Skin of body (tissue), 2 donors: ENCODE results near the gene FANK1. TPM values are rescaled to one million over a fixed set of nuclear protein-coding genes. Genes with fewer than 3 reads are reported as not detected.

Experiments used
- DNase-seq: peaks from one replicate; lab custom pipeline; 2025; lab: John Stamatoyannopoulos, UW
- total RNA-seq: library from RNA; depleted of rRNA; stranded (reverse); fragments of >200 nt; gene quantifications from one replicate; pipeline ENCODE4 v1.2.3, GENCODE V29; 2014

The FANK1 gene, protein sequence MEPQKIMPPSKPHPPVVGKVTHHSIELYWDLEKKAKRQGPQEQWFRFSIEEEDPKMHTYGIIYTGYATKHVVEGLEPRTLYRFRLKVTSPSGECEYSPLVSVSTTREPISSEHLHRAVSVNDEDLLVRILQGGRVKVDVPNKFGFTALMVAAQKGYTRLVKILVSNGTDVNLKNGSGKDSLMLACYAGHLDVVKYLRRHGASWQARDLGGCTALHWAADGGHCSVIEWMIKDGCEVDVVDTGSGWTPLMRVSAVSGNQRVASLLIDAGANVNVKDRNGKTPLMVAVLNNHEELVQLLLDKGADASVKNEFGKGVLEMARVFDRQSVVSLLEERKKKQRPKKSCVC
- 3.1 TPM for total RNA-seq

GRCh38 chr10:125896088-125896934, at the start of gene FANK1:
Gene FANK1 (plus strand): TSS chr10:125896564. CDS start chr10:125896643, 79 bp downstream.
- DNase-seq, result peak; percentile 14

- DNase-seq, result no peak
Observed at GRCh38 chr10:125846894-125847293, 49.5 kb upstream of the FANK1 start.

DNA sequence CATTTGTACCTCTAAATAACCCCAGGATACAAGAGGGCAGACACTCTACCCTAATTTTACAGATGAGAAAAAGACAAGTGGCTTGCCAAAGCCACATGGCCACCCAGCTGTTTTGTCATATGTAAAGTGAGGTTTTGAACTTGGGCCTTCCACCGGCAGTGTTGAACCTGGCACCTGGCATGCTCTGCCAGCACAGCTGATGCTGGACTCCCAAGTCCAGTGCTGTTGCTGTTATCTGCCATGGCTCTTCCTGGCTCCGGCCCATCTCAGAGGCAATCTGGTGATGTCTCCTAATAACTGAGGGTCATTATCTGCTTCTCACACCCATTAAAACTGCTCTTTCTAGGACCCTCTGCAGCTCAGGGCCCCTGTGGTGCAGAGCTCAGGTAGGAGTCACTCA, 48.0 kb upstream of the FANK1 start:
- DNase-seq, result no peak

GRCh38 chr10:125848857-125849256, 47.5 kb upstream of the FANK1 start:
- no peak for DNase-seq

- no peak for DNase-seq
Observed at GRCh38 chr10:125849448-125849847, 46.9 kb upstream of the FANK1 start.

GRCh38 chr10:125850766-125851731, 45.3 kb upstream of the FANK1 start:
- DNase-seq, result no peak

DNA sequence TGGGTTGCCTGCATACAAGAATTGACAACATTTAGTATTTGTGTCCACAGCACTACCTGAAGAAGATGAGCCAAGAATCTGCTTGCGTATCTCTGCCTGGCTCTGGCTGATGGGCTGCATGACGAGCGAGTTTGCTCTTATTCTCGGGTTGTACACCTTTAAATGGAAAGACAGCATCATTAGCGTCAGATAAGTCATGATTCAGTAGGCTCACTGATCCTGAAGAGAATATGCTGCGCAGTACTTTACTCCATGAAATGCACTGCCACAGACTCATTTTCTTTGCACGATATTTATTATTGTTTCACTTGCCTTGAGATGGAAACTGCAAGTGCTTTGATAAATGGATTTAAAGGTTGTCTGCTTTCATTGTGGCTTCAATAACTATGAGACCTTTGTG, 43.9 kb upstream of the FANK1 start:
- no peak for DNase-seq

- no peak for DNase-seq
Observed at GRCh38 chr10:125857185-125857760, 39.1 kb upstream of the FANK1 start.

DNA sequence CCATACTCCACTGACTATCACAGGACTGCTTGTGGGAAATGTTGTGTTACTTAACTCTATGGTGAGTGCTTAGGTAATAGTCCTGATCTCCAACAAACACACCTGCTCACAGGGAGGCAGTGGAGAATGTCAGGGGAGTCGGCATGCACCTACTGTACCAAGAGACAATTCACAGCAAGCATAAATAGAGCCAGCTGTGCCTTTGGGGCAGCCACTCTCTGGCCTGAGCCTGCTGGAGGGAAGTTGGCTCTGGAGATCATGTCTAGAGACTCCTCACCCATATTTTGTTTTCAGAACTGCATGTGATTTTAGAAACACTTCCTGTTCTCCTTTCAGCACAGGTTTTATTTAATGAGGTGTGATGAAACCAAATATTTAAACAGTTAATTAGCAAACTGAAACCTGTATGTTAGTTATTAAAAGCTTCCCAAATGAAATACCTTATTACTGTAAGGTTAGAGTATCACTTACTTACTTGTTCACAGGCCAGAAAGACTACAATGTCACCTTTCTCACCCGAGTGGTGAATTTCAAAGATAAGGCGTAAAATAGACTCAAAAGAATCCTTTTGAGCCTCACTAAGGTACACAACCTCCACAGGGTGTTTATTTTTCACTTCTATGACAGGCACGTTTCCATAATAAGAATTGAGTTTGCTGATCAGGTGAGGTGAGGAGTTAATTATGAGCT, 37.1 kb upstream of the FANK1 start:
- DNase-seq, result no peak

GRCh38 chr10:125865120-125865519, 31.2 kb upstream of the FANK1 start:
- no peak for DNase-seq

- no peak for DNase-seq
Observed at GRCh38 chr10:125866421-125867029, 29.8 kb upstream of the FANK1 start.

DNA sequence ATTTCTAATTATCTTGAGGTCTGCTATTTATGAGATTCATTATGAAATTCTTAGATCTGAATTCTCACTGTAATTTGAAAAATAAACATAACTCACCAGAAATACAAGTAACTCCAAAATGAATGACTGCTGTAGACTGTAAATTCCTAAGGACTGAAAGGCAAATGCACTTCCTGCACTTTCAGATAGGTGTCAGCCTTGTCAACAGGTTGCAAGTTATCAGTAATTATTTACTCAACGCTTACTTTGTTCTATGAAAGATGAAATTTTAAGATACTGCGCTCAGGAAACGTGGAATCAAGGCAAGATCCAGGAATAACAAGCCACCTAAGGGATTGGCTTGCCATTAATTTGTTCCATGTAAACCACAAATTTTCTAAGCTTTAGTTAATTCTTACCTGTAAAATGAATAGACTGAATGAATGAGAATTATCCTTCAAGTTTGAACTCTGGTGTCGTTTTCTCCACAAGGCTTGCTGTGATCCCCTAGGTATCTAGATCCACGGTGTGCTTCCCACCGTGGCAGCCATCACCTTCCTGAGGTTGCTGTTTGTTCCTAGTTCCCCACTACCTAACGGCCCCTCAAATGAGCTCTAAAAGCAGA, 27.9 kb upstream of the FANK1 start:
- DNase-seq, result no peak

DNA sequence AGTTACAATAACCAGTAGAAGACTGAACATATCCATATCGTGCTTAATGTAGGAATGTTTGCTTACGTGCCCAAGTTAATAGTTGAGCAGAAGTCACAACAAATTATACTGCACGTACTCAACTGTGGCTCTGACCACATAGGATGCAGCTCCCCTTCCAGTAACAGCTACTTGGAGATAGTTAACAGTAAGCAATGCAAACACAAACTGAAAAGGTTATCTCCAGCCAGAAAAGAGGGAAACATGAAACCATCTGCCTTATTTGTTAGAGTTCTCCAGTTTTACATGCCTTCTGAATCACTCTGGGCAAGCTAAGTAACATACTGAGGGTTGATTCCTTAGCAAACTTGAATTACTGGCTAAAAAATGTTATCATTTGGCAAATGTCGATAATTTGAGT, 25.0 kb upstream of the FANK1 start:
- DNase-seq, result no peak

DNA sequence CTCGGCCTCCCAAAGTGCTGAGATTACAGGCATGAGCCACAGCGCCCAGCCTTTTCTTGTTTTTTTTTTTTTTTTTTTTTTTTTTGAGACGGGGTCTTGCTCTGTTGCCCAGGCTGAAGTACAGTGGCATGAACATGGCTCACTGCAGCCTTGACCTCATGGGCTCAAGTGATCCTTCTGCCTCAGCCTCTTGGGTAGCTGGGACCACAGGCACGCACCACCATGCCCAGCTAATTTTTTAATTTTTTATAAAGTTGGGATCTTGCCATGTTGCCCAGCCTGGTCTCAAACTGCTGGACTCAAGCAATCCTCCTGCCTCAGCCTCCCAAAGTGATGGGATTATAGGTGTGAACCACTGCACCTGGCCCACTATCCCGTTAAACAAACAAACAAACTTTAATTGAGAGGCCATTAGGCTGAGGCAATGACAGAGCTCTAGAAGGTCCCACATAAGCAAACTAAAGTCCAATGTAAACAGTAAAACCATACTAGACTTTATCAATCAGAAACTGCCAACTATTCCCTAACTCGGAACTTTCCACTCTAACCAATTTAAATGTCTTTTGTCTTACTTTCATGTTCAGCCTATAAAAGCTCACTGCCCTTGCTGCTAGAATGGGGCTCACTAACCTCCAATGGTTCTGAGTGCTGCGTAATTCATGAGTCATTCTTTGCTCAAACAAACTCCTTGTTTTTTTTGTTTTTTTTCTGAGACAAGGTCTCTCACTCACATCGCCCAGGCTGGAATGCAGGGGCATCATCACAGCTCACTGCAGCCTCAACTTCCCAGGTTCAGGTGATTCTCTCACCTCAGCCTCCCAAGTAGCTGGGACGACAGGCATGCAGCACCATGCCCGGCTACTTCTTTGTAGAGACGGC, 17.2 kb upstream of the FANK1 start:
- no peak for DNase-seq

DNA sequence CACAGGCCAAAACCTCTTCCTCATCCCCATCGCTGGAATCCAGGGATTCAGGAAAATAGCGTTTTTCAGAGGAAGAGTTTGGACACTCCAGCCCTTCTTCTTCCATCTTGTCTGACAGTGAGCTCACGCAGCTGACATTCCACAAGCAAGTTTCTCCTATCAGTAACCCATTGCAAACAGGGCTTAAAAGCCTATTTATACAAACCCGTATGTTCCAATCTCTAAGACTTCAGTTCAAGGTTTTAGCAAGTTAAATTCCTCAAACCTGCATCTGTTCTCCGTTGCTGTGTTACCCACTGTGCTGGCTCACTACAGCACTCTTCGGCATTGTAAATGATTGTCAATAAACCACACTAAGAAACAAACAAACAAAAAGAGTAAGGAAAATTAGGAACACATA, 15.6 kb upstream of the FANK1 start:
- no peak for DNase-seq

- DNase-seq, result no peak
Observed at GRCh38 chr10:125881192-125881591, 15.2 kb upstream of the FANK1 start, which contains the start of gene DHX32. Gene DHX32 (minus strand): TSS chr10:125881292. CDS start chr10:125880824, 468 bp downstream.

GRCh38 chr10:125882596-125882995, 13.8 kb upstream of the FANK1 start:
- no peak for DNase-seq

DNA sequence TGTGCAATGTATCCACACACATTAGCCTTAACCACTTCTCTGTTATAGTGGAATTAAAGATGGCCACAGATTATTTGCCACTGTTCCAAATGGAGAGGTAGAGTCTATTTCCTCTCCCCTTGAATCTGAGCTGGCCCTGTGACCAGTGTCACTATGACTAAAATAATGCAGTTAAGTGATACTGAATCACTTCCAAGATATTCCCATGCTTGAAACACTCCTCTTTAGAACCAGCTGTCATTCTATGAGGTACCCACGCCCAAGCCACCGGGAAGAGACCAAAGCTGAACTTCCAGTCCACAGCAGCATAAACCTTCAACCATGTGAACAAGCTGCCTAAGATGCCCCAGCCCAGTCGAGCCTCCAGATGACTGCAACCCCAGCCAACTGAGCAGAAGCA, 13.2 kb upstream of the FANK1 start:
- no peak for DNase-seq
